Measurements from ENCODE around the gene MARS1.
"Not testable (repeated sequence)": the region's sequence is repeated elsewhere in the genome, so short reads cannot be mapped to it uniquely, and the experiment has no call there.

Gene MARS1

GRCh38 chr12:57474430-57474829 is 13.4 kb upstream of the MARS1 start:
- no peak for DNase-seq

- DNase-seq: no peak
Measured at GRCh38 chr12:57474862-57475261, 13.0 kb upstream of the MARS1 start.

- DNase-seq: no peak
Measured at GRCh38 chr12:57475271-57476161, 12.4 kb upstream of the MARS1 start.

DNA sequence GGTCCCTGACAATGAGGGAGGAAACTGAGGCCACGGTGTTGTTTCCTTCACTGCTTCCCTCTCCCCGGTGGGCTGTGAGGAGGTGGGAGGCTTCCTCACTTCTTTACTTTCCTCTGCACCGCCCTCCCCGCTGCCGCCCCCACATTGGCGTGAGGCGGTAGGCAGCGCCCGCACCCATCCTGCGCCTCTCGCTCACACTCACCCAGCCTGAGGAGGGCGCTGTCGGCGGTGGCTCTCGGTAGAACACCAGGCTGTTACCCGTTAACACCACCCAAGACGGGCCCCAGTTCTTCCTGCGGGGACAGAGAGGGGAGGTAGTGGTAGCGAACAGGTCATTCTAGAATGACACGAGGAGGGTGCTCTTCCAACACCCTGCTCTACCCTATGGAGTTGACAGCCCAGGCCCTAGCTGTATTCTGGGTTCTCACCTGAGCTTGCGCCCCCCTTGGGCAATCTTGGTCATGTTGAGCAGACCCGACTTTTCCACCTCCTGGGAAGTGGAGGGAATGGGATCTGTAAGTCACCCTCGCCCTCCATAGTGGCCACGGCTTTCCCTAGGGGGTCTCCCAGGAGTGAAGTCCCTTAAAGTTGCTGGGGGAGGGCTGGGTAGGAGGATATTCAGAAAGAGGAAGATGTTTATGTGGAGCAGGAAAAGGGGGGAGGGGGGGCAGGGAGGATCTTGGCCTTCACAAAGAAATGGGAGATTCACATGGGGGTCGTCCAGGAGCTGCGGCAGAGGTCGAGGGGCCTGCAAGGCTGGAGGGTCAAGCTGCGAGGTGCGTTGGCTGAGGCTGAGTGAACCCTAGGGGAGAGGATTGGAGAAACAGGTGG is 11.5 kb upstream of the MARS1 start:
- peak in 3 of 4 experiments; percentile 41 to 63 (median 59) for DNase-seq

- no peak for DNase-seq
Measured at GRCh38 chr12:57476993-57477709, 10.7 kb upstream of the MARS1 start.

- peak in 1 of 4 experiments; percentile 37 for DNase-seq
Measured at GRCh38 chr12:57477710-57478681, 9.9 kb upstream of the MARS1 start.

DNA sequence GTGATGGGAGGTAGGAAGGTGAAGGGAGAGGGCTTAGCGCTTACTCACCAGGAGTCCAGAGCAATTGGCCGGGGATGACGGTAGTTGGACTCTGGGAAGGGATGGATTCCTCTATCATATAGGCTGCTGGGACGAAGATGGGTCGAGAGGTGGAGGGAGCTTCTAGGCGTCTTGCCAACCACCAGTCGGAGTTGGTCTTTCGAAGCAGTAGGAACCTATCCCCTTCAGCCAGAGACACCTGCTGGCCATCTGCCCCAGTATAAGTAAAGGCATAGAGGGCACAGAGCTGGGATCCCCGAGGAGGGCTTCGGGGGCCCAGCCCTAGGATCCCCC is 8.9 kb upstream of the MARS1 start:
- no peak for DNase-seq

DNA sequence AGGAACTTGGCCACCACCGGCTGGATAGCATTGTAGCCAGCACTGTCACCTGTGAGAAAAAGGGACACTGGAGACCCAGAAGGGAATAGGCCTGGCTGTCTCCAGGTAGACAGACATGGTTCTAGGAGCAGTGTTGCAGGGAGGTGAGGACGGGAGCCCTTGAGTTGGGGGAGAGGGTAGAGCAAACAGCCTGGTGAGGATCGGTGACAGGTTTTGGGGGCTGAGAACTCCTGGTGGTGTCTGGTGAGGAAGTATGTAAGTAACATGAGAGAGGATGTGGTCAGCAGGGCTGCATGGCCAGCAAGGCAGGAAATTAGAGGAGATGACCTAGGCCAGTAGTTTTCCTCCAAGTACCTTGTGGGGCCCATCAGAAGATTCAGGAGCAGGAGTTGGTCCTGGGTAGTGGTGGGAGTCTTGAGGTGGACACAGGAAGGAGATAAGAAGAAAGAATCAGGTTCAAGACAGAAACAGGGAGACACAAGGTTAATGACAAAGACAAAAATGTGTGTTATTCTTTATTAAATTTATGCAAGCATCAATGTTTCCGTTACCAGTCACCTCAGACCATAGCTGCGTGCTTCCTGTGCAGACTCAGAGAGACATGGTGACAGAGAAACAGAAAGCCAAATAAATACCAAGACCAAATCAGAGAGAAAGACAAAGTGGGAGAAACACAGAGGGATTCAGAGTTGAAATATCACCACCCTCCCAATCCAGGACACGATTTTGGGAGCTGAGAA is 8.3 kb upstream of the MARS1 start, which contains the start of gene ARHGAP9:
ARHGAP9 (minus strand) TSS at position 491 of the 740 bp plus-strand sequence; CDS start at position 31, 460 bp downstream.
- DNase-seq: peak in 2 of 4 experiments; percentile 20 to 32

DNA sequence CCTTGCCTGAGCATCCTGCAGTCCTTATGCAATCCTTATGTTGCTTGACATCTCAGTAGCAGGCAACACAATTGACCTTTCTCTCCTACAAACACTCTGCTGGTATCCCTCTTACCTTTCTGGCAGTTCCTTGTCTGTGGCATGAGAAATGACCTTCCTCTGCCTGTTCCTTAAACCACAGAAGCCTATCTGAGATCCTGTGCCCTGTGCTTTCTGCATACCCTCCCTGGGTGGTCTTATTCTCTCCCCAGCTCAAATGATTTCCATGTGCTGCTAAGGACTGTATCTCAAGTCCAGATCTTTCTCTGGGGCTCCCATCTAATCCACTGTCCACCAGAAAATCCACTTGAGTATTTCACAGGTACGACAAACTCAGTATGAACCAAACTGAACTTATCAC is 6.2 kb upstream of the MARS1 start:
- DNase-seq: no peak

GRCh38 chr12:57483466-57483865 is 4.4 kb upstream of the MARS1 start:
- DNase-seq: no peak

DNA sequence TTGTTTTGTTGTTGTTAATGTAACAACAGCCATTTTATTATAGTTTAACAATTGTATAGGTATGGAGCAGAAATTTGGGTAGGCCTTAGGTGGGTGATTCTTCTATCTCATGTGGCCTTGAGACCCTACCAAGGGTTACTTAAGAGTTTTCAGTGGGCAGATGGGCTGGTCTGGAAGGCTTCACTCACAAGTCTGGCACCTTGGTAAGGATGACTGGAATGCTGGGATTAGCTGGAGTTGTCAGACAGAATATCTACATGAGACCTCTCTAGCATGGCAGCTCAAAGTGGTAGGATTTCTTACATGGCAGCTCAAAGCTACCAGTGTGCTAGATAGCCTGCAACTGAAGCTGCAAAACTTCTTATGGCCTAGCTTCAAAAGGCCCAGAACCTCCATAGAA is 2.2 kb upstream of the MARS1 start:
- no peak for DNase-seq

GRCh38 chr12:57487055-57487596 is 742 bp upstream of the MARS1 start:
- no peak for DNase-seq

- no peak for DNase-seq
Measured at GRCh38 chr12:57488402-57489156, 711 bp downstream of the MARS1 start.

DNA sequence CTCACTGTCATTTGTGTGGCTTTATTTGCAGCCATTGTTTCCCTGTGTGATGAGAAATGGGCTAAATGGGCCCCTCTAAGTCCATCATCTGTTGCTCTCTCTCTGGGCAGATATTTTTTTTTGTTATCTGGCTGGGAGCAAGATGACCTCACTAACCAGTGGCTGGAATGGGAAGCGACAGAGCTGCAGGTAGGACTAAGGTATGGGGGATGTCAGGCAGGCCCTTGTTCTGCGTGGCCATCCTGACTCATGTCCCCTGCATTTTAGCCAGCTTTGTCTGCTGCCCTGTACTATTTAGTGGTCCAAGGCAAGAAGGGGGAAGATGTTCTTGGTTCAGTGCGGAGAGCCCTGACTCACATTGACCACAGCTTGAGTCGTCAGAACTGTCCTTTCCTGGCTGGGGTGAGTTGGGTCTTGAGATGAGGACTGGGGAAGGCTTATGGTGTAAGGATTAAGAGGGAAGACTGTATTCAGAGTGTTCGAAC is 1.3 kb downstream of the MARS1 start:
- no peak for DNase-seq

DNA sequence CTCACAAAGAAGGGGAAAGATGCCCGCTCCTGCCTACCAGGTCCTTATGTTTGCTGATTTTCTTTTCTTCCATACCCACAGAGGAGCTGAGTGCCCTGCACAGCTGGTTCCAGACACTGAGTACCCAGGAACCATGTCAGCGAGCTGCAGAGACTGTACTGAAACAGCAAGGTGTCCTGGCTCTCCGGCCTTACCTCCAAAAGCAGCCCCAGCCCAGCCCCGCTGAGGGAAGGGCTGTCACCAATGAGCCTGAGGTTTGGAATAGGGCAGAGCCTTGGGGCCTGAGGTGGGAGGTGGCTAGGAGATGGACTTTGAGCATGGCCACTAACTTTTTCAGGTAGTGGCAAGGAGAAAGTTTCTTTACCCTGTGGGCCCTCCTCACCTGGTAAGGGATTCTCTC is 2.3 kb downstream of the MARS1 start:
- no peak for DNase-seq

- no peak for DNase-seq
Measured at GRCh38 chr12:57491393-57492280, 3.8 kb downstream of the MARS1 start.

GRCh38 chr12:57495051-57495701 is 7.3 kb downstream of the MARS1 start:
- DNase-seq: not testable (repeated sequence)

GRCh38 chr12:57496822-57497221 is 9.0 kb downstream of the MARS1 start:
- DNase-seq: no peak
